GM12878 (cell line): ENCODE results near the gene MEGF11. TPM values are rescaled to one million over a fixed set of nuclear protein-coding genes. Genes with fewer than 3 reads are reported as not detected.

ENCODE experiments used
- BCLAF1 ChIP-seq: fragments of 450-650 bp; IDR thresholded peaks from 2 replicates; pipeline ENCODE4 v1.6.1; 2017; ENCODE audit warnings: antibody characterized with exemption, mild to moderate bottlenecking, moderate library complexity
- BRCA1 ChIP-seq: IDR thresholded peaks from 2 replicates; pipeline ENCODE4 v1.6.1; 2011; ENCODE audit warnings: low read depth, low read length, improper control_type of control experiment
- E2F4 ChIP-seq: IDR thresholded peaks from 2 replicates; pipeline ENCODE4 v1.6.1; 2012; ENCODE audit warnings: low read depth, low read length, improper control_type of control experiment
- FOXM1 ChIP-seq: IDR thresholded peaks from 2 replicates; pipeline ENCODE4 v1.6.1; 2012; ENCODE audit warnings: low read depth, mild to moderate bottlenecking, inconsistent platforms, low read length, moderate library complexity
- GABPA ChIP-seq: IDR thresholded peaks from 2 replicates; pipeline ENCODE4 v1.6.1; 2014; ENCODE audit warnings: antibody characterized with exemption, low read depth, mild to moderate bottlenecking, inconsistent platforms
- HDGF ChIP-seq: fragments of 450-650 bp; IDR thresholded peaks from 2 replicates; pipeline ENCODE4 v1.6.1; 2016; ENCODE audit warnings: antibody characterized with exemption
- KLF5 ChIP-seq: fragments of 450-650 bp; IDR thresholded peaks from 2 replicates; pipeline ENCODE4 v1.6.1; 2014; ENCODE audit warnings: mild to moderate bottlenecking; ENCODE audit not compliant: partially characterized antibody
- MEF2B ChIP-seq: fragments of 450-650 bp; IDR thresholded peaks from 2 replicates; pipeline ENCODE4 v1.6.1; 2018; ENCODE audit warnings: mild to moderate bottlenecking, moderate library complexity; ENCODE audit not compliant: partially characterized antibody, poor library complexity, severe bottlenecking
- MTA2 ChIP-seq: fragments of 450-650 bp; IDR thresholded peaks from 2 replicates; pipeline ENCODE4 v1.6.1; 2016; ENCODE audit warnings: low read depth, mild to moderate bottlenecking, moderate library complexity
- MTA3 ChIP-seq: IDR thresholded peaks from 2 replicates; pipeline ENCODE4 v1.6.1; 2012; ENCODE audit warnings: low read length, inconsistent platforms, borderline replicate concordance
- NFXL1 ChIP-seq: fragments of 450-650 bp; IDR thresholded peaks from 2 replicates; pipeline ENCODE4 v1.6.1; 2017; ENCODE audit warnings: antibody characterized with exemption, mild to moderate bottlenecking, borderline replicate concordance
- RCOR1 ChIP-seq: conservative IDR thresholded peaks from 2 replicates; pipeline ENCODE4 v1.6.1; 2012; ENCODE audit warnings: low read depth, low read length, improper control_type of control experiment
- RELA ChIP-seq: fragments of 450-650 bp; IDR thresholded peaks from 2 replicates; pipeline ENCODE4 v1.8.0; 2014; ENCODE audit warnings: borderline replicate concordance; ENCODE audit not compliant: partially characterized antibody
- RUNX3 ChIP-seq: IDR thresholded peaks from 2 replicates; pipeline ENCODE4 v1.6.1; 2012; ENCODE audit warnings: low read length, inconsistent platforms
- SIX5 ChIP-seq: IDR thresholded peaks from 2 replicates; pipeline ENCODE4 v1.6.1; 2011; ENCODE audit warnings: mild to moderate bottlenecking, low read depth, low read length, moderate library complexity; ENCODE audit not compliant: severe bottlenecking
- SP1 ChIP-seq: IDR thresholded peaks from one replicate; pipeline ENCODE4 v1.6.1; 2011; ENCODE audit warnings: low read depth, low read length
- TAF1 ChIP-seq: IDR thresholded peaks from 2 replicates; pipeline ENCODE4 v1.6.1; 2011; ENCODE audit warnings: mild to moderate bottlenecking, low read depth, low read length, borderline replicate concordance
- USF1 ChIP-seq: IDR thresholded peaks from 2 replicates; pipeline ENCODE4 v1.6.1; 2011; ENCODE audit warnings: borderline replicate concordance, low read depth, mild to moderate bottlenecking, moderate library complexity, mixed read lengths, low read length; ENCODE audit not compliant: insufficient read depth; ENCODE audit errors: extremely low read length
- polyA plus RNA-seq, 11 experiments: library from polyadenylated mRNA; depleted of rRNA in 4 of 11; unstranded in 6 of 11; stranded (reverse) in 5 of 11; fragments of >200 nt; fragmentation: Nextera tagmentation in 4 of 11; fragmentation: Illumina TruSeq in 1 of 11; extraction: Ambion mirVana in 4 of 11; extraction: Trizol in 1 of 11; gene quantifications; 1 replicate in 1 of 11; 2 replicates in 10 of 11; pipeline versions ENCODE4 v1.2.1 to v1.2.3, GENCODE V29; 2011 to 2016; ENCODE audit warnings: inconsistent platforms in 2 of 11, missing spikeins in 2 of 11, low read depth in 1 of 11
- total RNA-seq, 4 experiments: library from RNA; depleted of rRNA in 3 of 4; stranded (reverse); fragments of >200 nt in 3 of 4; fragmentation: Illumina TruSeq in 1 of 4; extraction: Trizol in 1 of 4; gene quantifications; 2 replicates each; pipeline versions ENCODE4 v1.2.1 to v1.2.3, GENCODE V29; 2013 to 2021
- TF ChIP-seq, protein P1 (sequence below): fragments of 450-650 bp; IDR thresholded peaks from 2 replicates; pipeline ENCODE4 v1.6.1; 2016; ENCODE audit warnings: mild to moderate bottlenecking, moderate library complexity, borderline replicate concordance

Gene MEGF11
- total and polyA plus RNA-seq, 10 of the 15 experiments (the other 5 are each of a cell fraction or from before 2014, with no cell fraction given): 0.03 to 1.7 (median 0.49) TPM

- peak; percentile 76 for TF ChIP-seq RUNX3
- TF ChIP-seq RCOR1: no peak
- TF ChIP-seq RELA: no peak
- TF ChIP-seq TAF1: no peak
- no peak for TF ChIP-seq GABPA
- peak; percentile 91 for TF ChIP-seq FOXM1
- no peak for TF ChIP-seq BRCA1
- TF ChIP-seq MTA3: 0 out of 2 replicates have a peak, but pooled peaks have one; percentile 41
- TF ChIP-seq, protein P1, sequence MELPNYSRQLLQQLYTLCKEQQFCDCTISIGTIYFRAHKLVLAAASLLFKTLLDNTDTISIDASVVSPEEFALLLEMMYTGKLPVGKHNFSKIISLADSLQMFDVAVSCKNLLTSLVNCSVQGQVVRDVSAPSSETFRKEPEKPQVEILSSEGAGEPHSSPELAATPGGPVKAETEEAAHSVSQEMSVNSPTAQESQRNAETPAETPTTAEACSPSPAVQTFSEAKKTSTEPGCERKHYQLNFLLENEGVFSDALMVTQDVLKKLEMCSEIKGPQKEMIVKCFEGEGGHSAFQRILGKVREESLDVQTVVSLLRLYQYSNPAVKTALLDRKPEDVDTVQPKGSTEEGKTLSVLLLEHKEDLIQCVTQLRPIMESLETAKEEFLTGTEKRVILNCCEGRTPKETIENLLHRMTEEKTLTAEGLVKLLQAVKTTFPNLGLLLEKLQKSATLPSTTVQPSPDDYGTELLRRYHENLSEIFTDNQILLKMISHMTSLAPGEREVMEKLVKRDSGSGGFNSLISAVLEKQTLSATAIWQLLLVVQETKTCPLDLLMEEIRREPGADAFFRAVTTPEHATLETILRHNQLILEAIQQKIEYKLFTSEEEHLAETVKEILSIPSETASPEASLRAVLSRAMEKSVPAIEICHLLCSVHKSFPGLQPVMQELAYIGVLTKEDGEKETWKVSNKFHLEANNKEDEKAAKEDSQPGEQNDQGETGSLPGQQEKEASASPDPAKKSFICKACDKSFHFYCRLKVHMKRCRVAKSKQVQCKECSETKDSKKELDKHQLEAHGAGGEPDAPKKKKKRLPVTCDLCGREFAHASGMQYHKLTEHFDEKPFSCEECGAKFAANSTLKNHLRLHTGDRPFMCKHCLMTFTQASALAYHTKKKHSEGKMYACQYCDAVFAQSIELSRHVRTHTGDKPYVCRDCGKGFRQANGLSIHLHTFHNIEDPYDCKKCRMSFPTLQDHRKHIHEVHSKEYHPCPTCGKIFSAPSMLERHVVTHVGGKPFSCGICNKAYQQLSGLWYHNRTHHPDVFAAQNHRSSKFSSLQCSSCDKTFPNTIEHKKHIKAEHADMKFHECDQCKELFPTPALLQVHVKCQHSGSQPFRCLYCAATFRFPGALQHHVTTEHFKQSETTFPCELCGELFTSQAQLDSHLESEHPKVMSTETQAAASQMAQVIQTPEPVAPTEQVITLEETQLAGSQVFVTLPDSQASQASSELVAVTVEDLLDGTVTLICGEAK: no peak
- peak; percentile 61 for TF ChIP-seq MEF2B
- TF ChIP-seq MTA2: peak; percentile 91
- TF ChIP-seq NFXL1: no peak
- TF ChIP-seq HDGF: 0 out of 2 replicates have a peak, but pooled peaks have one; percentile 33
- TF ChIP-seq KLF5: no peak
- peak; percentile 5 for TF ChIP-seq SP1
- no peak for TF ChIP-seq E2F4
- no peak for TF ChIP-seq BCLAF1
- TF ChIP-seq SIX5: no peak
- TF ChIP-seq USF1: no peak
These were observed 99.8 kb downstream of the MEGF11 start (continued) for GRCh38 chr15:66153549-66154415.
